Heart right ventricle (tissue), 16 donors: ENCODE measurements around the gene EPN2. TPM values are rescaled to one million over a fixed set of nuclear protein-coding genes. Genes with fewer than 3 reads are reported as not detected.

Source experiments
- ATAC-seq, 8 donors: fragments of 200-7000 bp; cut with Tn5 transposase; one replicate each; pipeline ENCODE4 v1.9.1; 2020; ENCODE audit warnings: mild to moderate bottlenecking in 8 of 8, moderate library complexity in 8 of 8, moderate number of reproducible peaks in 1 of 8
- DNase-seq, 2 donors: peaks; one replicate each; pipeline ENCODE4 v3.0.0-alpha.2; 2020
- H3K27ac ChIP-seq, 10 donors: fragments of 200-600 bp; sonication (generic) in 2 of 10; one replicate each; pipeline versions ENCODE4 v1.5.0 to v1.8.0; 2020 to 2022; ENCODE audit warnings: mild to moderate bottlenecking in 3 of 10
- H3K27me3 ChIP-seq, 7 donors: fragments of 200-600 bp; one replicate each; pipeline ENCODE4 v1.8.0; 2021 to 2022; ENCODE audit warnings: mild to moderate bottlenecking in 2 of 7
- H3K36me3 ChIP-seq, 9 donors: fragments of 200-600 bp; sonication (generic) in 1 of 9; one replicate each; pipeline versions ENCODE4 v1.5.0 to v1.8.0; 2020 to 2022; ENCODE audit warnings: mild to moderate bottlenecking in 2 of 9
- H3K4me1 ChIP-seq, 9 donors: fragments of 200-600 bp; sonication (generic) in 1 of 9; one replicate each; pipeline versions ENCODE4 v1.5.0 to v1.8.0; 2020 to 2022; ENCODE audit warnings: mild to moderate bottlenecking in 4 of 9
- H3K4me3 ChIP-seq, 10 donors: fragments of 200-600 bp; sonication (generic) in 2 of 10; one replicate each; pipeline versions ENCODE4 v1.5.0 to v1.8.0; 2020 to 2022; ENCODE audit warnings: mild to moderate bottlenecking in 7 of 10, moderate library complexity in 2 of 10
- H3K9me3 ChIP-seq, 11 donors: fragments of 200-600 bp in 10 of 11; sonication (generic) in 2 of 11; one replicate each; pipeline versions ENCODE4 v1.5.0 to v1.8.0; 2013 to 2022; ENCODE audit warnings: mild to moderate bottlenecking in 2 of 11, control low read depth in 1 of 11, moderate library complexity in 1 of 11
- CTCF ChIP-seq, 9 donors: fragments of 200-600 bp; sonication (generic) in 2 of 9; IDR thresholded peaks; one replicate each; pipeline versions ENCODE4 v1.5.0 to v1.8.0; 2021 to 2022; ENCODE audit warnings: antibody characterized with exemption in 9 of 9, mild to moderate bottlenecking in 5 of 9, moderate library complexity in 1 of 9
- WGBS, 2 donors: extraction: QIAGEN DNeasy Blood & Tissue Kit; methylation state at CpG; one replicate each; pipeline ENCODE4 v1.1.7; 2013; ENCODE audit warnings: inconsistent platforms in 1 of 2; 5-methylcytosine and 5-hydroxymethylcytosine counted together
- intact Hi-C, 10 donors: fragments of 100-400 bp; cut with DNase I; formaldehyde crosslinking; loops; one replicate each; pipeline versions ENCODE4 v1.11.1 to v1.14.2; 2022
- polyA plus RNA-seq, 2 donors: library from polyadenylated mRNA; stranded (reverse); fragments of 200-250 nt; gene quantifications; one replicate each; pipeline ENCODE4 v1.2.3, GENCODE V29; 2013
- total RNA-seq, 10 donors: library from RNA; stranded (reverse); fragmentation: NEBNext Ultra II Directional in 3 of 10; extraction: Animal tissue kit (Norgen Biotek cat#: 25700) in 3 of 10; gene quantifications; one replicate each; pipeline versions ENCODE4 v1.2.1 to v1.2.4, GENCODE V29; 2021 to 2023
- donor health status: Arrhythmogenic right ventricular cardiomyopathy.
- donor health status: ischemic (EF 13 %, LVEDD 7.1; RV severe dilation, severe dysfunction).
- donor health status: healthy with polysubstance abuse.
- donor health status: DM: no; HTN: yes; CAD: no.
- donor health status: DM: no; HTN: no; CAD: no.
- donor health status: ischemic (EF 25% LVEDD 6.9; RV normal size, moderate dysfunction).
- donor health status: ischemic (EF 25% LVEDD 5.7; RV mildly dilated, moderate dysfunction).
- donor health status: healthy.
- donor health status: DM: yes; HTN: yes; CAD: no.
- donor health status: Ischemic cardiomyopathy.
- donor health status: ischemic (EF 35%, LVEDD 5.7; RV mildly dilated, moderate dysfunction).
- donor health status: nonischemic (EF 11% LVEDD 7.7; RV severe dilation, severe dysfunction).
- donor health status: DM: yes; HTN: yes; CAD: no.
- donor health status: PGD.
- donor health status: ischemic (EF 29% LVEDD 5.4; RV normal size, mild dysfunction).
- donor health status: nonischemic (EF 23%, LVEDD 6.1; RV moderate dilation, normal function).

The EPN2 gene
- total and polyA plus RNA-seq, 12 donors: 20.0 to 83.1 (median 54.9) TPM

- Histone ChIP-seq H3K27ac (peak overlapping the region in 1 of 10 donors; percentile 33), H3K4me3 (no peak overlapping the region), H3K4me1 (peaks cover 8 to 95% (median 63%) of the 10 kb centered on the region in 9 donors), H3K9me3 (peaks cover 0 to under 1% (median 0%) of the 10 kb centered on the region in 11 donors), H3K27me3 (no peaks in the 10 kb centered on the region), H3K36me3 (no peaks in the 10 kb centered on the region)
- WGBS, 2 donors: 76 to 79% methylated on average over 9 of the region's 9 CpGs
- intact Hi-C loops: no loop called here
- ATAC-seq (no peak), DNase-seq (no peak)
- TF ChIP-seq CTCF (IDR thresholded peaks at IDR 0.05): no peak
These were observed 21.2 kb downstream of the EPN2 start for GRCh38 chr17:19258371-19258770.

- no peaks in the 10 kb centered on the region for H3K27me3 ChIP-seq
- WGBS, 2 donors: 48 to 65% methylated on average over 7 of the region's 7 CpGs
- H3K4me1 ChIP-seq: peaks cover 15 to 99% (median 68%) of the 10 kb centered on the region in 9 donors
- no peak overlapping the region for H3K4me3 ChIP-seq
- H3K36me3 ChIP-seq: no peaks in the 10 kb centered on the region
- H3K9me3 ChIP-seq: no peaks in the 10 kb centered on the region
- peak in 4 of 9 donors; percentile 9 to 19 (median 15) for TF ChIP-seq CTCF (IDR thresholded peaks at IDR 0.05)
- H3K27ac ChIP-seq: no peak overlapping the region
- no peak for DNase-seq
- intact Hi-C loops: loop anchor here in 1 of 10 donors (5.0 kb wide), 1 partner anchor 41 kb away; no protein-coding TSS in a partner anchor
- ATAC-seq: no peak
These were observed 23.8 kb downstream of the EPN2 start for GRCh38 chr17:19260958-19261357.

GRCh38 chr17:19261426-19261825, 24.3 kb downstream of the EPN2 start:
- no peak overlapping the region for H3K4me3 ChIP-seq
- 29 to 46% methylated on average over 2 of the region's 2 CpGs for WGBS, 2 donors
- H3K36me3 ChIP-seq: no peaks in the 10 kb centered on the region
- no peaks in the 10 kb centered on the region for H3K27me3 ChIP-seq
- DNase-seq: no peak
- ATAC-seq: no peak
- H3K4me1 ChIP-seq: peaks cover 15 to 96% (median 68%) of the 10 kb centered on the region in 9 donors
- H3K9me3 ChIP-seq: no peaks in the 10 kb centered on the region
- no peak for TF ChIP-seq CTCF (IDR thresholded peaks at IDR 0.05)
- no peak overlapping the region for H3K27ac ChIP-seq
- intact Hi-C loops: loop anchor here in 1 of 10 donors (5.0 kb wide), 1 partner anchor 41 kb away; no protein-coding TSS in a partner anchor

GRCh38 chr17:19262650-19263631, 25.8 kb downstream of the EPN2 start:
- peak overlapping the region; percentile 3 to 73 (median 54) for H3K27ac ChIP-seq
- intact Hi-C loops: loop anchor here in 1 of 10 donors (5.0 kb wide), 1 partner anchor 39 kb away; no protein-coding TSS in a partner anchor
- H3K4me3 ChIP-seq: no peak overlapping the region
- ATAC-seq (peak in 6 of 8 donors; percentile 5 to 34 (median 28)), DNase-seq (no peak)
- H3K36me3 ChIP-seq: no peaks in the 10 kb centered on the region
- H3K4me1 ChIP-seq: peaks cover 16 to 96% (median 72%) of the 10 kb centered on the region in 9 donors
- H3K9me3 ChIP-seq: no peaks in the 10 kb centered on the region
- 62 to 68% methylated on average over 8 of the region's 8 CpGs for WGBS, 2 donors
- TF ChIP-seq CTCF (IDR thresholded peaks at IDR 0.05): no peak
- H3K27me3 ChIP-seq: no peaks in the 10 kb centered on the region
